H4 (cell line): ENCODE measurements around the gene TRPC4AP. TPM values are rescaled to one million over a fixed set of nuclear protein-coding genes. Genes with fewer than 3 reads are reported as not detected.

Source experiments
- DNase-seq: peaks from one replicate; pipeline ENCODE4 v3.0.0-alpha.2; 2015; ENCODE audit warnings: low spot score
- total RNA-seq: library from RNA; depleted of rRNA; stranded (reverse); fragments of >200 nt; shearing (Covaris generic); gene quantifications from 2 replicates; pipeline ENCODE4 v1.2.3, GENCODE V29; 2014

The TRPC4AP gene
- total RNA-seq, 1 experiment from 2014 or later, result 38.0 TPM

DNA sequence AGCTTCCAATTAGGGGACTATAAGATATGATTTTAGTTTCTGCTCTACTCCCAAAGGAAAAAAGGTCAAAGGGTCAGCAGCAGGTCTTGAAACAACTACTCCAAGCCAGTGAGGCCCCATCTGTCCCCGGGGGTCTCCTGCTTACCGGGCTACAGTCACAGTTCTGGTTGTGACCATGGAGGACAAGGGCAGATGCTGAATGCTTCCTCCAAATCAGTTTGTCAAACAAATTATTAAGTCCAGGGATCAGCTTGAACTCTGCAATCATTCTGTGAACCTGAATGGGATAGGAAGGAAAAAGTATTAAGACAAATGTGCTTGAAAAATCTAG is 76.8 kb downstream of the TRPC4AP start:
- no peak for DNase-seq

GRCh38 chr20:35014537-35014936 is 78.1 kb downstream of the TRPC4AP start:
- DNase-seq, result no peak

- DNase-seq, result no peak
Measured at GRCh38 chr20:35013421-35014411, 78.9 kb downstream of the TRPC4AP start.

DNA sequence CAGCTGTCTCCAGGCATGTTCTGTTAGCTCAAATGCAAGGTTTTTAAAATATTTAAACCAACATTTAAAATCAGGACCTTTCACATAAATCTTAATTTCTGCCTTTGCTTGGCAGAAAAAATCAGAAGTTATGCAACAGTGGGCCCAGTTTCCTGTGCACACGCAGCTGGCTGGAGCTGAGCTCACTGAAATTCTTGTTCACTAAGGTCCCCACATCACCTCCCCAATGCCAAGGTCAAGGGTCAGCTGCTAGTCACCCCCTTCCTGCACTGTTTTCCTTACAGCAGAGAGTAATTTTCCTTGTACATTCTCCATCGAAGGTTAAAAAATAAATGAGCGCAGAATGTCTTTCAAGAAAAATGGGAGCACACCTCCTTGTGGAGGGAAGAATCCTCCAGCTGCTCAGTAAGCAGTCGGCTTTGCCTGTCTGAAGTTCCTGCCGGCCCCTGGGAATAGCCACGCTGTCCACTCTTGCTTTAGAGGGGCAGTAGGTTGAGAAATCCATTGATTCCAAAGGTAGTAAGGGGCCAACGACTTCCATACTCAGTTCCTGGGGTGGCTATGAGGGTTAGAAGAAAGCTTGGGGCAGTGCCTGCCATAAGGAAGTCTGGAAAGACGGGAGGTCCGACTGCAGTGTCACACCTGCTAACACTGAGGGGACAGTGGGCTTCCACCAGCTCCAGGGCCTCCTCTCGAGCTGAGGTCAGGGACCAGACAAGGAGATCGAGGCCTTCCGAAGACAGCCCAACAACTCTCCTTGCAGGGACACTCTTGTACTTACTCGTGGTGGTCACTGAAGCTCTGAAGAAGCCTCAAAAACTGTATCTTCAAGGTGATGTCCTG is 80.2 kb downstream of the TRPC4AP start:
- no peak for DNase-seq

- DNase-seq, result no peak
Measured at GRCh38 chr20:35011589-35012226, 80.9 kb downstream of the TRPC4AP start.

DNA sequence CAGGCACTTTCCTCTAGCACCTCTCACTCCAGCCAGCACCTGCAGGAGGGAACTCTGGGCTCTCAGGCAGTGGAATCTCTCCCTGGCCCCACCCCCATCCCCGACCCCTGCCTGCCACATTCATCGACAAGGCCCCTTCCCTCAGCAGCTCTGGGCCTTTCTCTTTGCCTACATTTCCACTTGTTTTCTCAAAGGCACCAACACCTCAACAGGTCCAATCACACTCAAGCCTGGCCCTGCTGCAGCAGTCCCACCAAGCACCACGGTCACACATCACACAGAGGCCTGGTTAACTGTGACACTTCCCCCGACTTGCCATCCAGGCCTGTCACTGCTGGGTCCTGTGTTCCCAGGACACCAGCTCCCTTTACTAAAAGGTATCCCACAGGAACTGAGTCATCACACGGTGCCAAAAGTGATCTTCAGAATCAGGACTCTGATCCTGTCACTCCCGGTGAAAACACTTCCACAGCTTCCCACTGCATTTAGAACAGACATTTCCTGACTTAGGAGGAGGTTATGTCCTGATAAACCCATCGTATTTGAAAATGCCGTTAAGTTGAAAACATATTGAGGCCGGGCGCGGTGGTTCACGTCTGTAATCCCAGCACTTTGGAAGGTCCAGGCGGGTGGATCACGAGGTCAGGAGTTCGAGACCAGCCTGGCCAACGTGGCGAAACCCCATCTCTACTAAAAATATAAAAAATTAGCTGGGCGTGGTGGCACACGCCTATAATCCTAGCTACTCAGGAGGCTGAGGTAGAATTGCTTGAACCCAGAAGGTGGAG is 82.0 kb downstream of the TRPC4AP start:
- no peak for DNase-seq

DNA sequence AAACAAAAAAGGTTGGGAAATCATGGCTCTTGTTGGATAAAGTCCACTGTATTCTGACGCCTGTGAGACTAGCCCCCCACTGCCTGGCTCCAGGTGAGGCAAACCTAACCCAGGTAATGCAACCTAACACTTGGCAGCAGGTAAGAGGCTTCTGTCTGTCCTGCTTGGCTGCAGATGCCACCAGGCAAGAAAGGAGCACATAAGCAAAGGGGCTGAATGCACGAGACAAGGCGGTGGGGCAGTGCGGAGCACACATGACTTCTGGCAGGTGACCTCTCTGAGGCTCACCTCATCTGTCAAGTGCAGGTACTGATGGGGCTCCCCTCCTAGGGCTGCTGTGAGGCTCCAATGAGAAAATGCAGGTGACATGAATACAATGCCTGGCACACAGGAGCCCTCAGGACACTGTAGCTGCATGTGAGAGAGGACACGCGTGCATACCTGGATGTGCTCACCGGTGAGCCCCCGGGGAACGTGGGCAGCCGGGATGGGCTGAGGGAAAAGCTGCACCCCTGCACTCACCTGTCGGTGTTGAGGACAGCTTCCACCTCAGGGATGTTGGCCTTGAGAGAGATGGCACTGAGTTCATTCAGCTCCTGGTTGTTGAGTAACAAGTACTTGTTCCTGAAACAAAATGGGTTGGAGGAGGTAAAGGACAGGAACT is 82.8 kb downstream of the TRPC4AP start:
- DNase-seq, result no peak

DNA sequence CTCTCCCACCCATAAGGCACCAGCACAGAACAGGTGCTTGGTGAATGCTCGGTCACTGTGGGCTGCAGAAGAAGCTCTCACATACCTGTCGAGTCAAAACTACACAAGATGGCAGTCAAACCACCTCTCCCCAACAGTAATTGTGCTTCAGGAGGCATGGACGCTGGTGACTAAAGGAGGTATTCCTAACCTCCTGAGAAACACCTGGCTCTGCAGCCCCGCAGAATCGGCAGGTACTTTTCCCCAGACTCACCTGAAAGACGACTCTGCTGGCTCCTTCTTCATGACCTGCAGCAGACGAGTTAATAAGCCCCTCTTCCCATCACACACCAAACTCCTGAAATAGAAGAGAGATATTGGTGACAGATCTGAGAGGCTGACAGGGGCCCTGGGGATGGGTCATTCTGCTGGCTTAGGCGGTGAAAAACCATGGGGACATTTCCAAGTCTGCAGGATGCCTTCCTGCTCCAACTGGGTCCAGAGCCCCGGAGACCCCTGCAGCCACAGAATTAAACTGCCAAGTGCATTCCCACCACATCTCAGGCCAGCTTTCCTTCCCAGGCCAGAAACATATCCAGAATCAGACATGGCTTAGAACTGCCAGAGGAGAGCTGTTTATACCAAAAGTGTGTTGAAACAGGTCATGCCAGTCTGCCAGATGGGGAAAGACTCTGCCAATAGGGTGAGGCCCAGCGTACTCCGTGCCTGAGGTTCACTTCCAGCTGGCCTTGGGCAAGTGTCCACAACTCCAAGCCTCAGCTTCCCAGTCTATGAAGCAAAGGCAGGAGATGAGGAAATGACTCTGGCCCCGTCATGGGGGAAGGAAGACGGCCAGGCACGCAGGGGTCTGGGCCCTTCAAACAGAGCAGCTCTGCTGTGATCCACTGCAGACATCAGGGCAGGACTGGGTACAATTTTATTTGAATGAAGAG is 83.9 kb downstream of the TRPC4AP start:
- DNase-seq, result no peak

GRCh38 chr20:35007891-35008290 is 84.7 kb downstream of the TRPC4AP start:
- no peak for DNase-seq

GRCh38 chr20:35007413-35007812 is 85.2 kb downstream of the TRPC4AP start:
- DNase-seq, result no peak

GRCh38 chr20:35006531-35006971 is 86.1 kb downstream of the TRPC4AP start:
- DNase-seq, result no peak

DNA sequence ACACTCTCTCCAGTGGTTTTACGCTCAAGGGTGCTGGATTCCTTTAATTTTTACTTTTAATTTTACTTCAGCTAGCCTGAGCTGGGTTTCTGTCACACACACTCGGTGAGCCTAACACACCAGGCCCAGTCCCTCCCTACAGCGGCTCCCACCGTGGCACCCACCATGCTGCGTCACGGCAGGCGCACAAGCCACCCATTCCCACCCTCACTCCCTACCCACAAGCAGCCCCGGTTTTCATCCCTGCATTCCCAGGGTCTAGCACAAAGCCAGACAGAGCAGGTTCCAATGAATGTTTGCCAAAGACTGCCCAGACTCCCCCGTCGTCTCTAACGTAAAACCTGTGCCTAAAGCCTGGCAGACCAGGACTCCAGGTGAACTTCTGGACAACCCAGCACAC is 86.6 kb downstream of the TRPC4AP start:
- DNase-seq, result no peak

DNA sequence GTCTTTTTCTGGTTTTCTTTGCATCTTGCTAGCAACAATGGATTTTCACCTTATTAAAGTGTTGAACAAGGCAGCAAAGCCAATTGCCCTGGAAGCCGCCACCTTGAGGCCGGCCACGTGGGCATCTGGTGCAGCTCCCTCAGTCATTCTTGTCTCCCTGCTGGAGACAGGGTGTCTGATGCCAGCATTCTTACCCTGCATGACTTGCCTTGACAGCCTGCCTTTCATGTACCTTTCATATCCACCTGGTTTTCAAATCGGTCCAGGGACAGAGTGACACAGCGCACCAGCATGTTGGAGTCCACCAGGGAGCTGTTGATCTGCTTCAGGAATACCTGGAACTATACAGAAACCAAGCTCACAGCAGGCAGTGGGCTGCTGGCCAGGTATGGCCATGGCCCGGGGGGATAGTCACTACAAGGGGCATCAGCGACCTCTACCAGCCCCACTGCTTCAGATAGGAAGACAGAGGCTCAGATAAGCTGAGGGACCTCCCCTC is 87.1 kb downstream of the TRPC4AP start:
- no peak for DNase-seq

DNA sequence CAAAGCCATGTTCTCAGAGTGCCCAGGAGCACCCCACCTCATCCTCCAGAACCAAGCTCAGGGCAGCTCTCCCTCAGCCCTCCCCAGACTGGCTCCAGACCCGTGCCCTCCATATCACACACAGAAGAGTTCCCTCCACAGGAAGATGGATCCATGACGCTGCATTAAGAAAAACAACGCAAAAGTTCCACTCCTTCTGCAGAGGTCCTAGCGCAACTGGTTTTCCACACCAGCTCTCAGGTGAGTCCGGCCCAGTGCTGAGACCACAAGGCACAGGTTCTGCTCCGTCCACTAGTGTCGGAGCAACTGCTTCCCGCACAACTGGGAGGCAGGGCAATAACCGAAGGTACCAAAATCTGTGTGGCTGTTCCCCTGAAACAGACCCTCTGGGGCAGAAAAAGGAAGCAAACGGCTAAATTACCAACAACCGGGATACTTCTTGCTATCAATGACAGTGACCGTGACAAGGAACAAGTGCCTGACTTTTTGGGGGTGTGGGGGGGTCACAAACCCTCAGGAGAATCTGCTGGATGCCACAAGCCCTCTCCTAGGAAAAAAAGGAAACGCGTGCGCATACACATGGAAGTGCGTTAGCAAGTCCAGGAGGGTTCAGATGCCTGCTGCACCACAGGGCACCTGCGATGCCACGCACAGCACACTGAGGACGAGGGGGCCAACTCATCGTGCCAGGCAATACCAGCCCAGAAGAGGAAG is 87.7 kb downstream of the TRPC4AP start:
- DNase-seq, result no peak

DNA sequence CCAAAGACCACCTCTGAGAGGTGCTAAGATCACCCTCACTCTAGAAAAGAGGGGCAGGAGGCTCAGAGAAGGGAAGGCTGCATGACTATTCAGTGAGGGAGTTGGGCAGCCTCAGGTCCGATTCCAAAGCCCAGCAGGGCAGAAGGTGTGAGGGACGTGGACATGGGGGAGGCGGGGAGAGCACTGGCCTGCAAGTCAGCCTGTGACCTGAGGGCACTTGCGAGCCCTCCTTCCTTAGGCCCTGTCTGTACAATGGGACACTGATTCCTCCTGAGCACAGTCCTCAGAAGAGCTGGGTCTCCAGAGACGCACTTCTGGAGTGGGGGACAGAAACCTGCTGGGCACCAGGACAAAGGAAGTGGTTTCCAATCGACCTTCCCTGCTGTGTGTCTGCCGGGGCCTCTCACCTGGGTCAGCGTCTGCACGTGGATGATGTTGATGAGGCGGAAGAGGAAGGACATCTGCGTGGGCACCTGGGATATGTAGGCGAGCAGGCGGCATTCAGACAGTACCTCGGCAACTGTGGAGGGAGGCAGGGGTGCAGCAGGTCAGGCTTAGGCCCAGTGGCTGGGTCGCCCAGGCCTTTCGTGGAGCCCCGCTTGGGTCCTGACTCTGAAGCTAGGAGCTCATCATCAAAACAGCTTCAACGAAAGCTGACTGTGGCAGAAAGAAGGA is 88.4 kb downstream of the TRPC4AP start:
- no peak for DNase-seq

- DNase-seq, result no peak
Measured at GRCh38 chr20:35003211-35004031, 89.2 kb downstream of the TRPC4AP start.
